Mesendoderm (in vitro differentiated cells): ENCODE data around the gene RHPN2.
"Not testable (repeated sequence)": the region's sequence is repeated elsewhere in the genome, so short reads cannot be mapped to it uniquely, and the experiment has no call there.

Experiments used
- DNase-seq: peaks from one replicate; pipeline ENCODE4 v3.0.0; 2013
- H2AK5ac ChIP-seq: 2 replicates; pipeline ENCODE4 v1.6.1; 2013; ENCODE audit warnings: low read length, inconsistent platforms
- H2BK120ac ChIP-seq: 2 replicates; pipeline ENCODE4 v1.6.1; 2013; ENCODE audit warnings: low read depth, mild to moderate bottlenecking, low read length, moderate library complexity, mixed read lengths
- H2BK15ac ChIP-seq: replicated peaks from 2 replicates; pipeline ENCODE4 v1.6.1; 2013; ENCODE audit warnings: low read depth, mild to moderate bottlenecking, moderate library complexity
- H2BK5ac ChIP-seq: 2 replicates; pipeline ENCODE4 v1.6.1; 2013; ENCODE audit warnings: low read length, inconsistent platforms
- H3K18ac ChIP-seq: 2 replicates; pipeline ENCODE4 v1.6.1; 2013; ENCODE audit warnings: mild to moderate bottlenecking, low read length, mixed read lengths
- H3K23ac ChIP-seq: one replicate; pipeline ENCODE4 v1.6.1; 2013; ENCODE audit warnings: low read length
- H3K27ac ChIP-seq: 2 replicates; pipeline ENCODE4 v1.5.1; 2013; ENCODE audit warnings: low read depth, mild to moderate bottlenecking, inconsistent platforms, low read length, moderate library complexity
- H3K27me3 ChIP-seq: 2 replicates; pipeline ENCODE4 v1.6.1; 2013; ENCODE audit warnings: low read length, control low read depth, mild to moderate bottlenecking, inconsistent platforms; ENCODE audit not compliant: insufficient read depth, poor library complexity
- H3K36me3 ChIP-seq: 2 replicates; pipeline ENCODE4 v1.6.1; 2013; ENCODE audit warnings: low read length, inconsistent platforms; ENCODE audit not compliant: control insufficient read depth, insufficient read depth
- H3K4ac ChIP-seq: one replicate; pipeline ENCODE4 v1.6.1; 2013; ENCODE audit warnings: low read depth, mild to moderate bottlenecking, low read length, moderate library complexity
- H3K4me1 ChIP-seq: 2 replicates; pipeline ENCODE4 v1.6.1; 2013; ENCODE audit warnings: low read depth, low read length, inconsistent platforms; ENCODE audit not compliant: control insufficient read depth
- H3K4me2 ChIP-seq: 2 replicates; pipeline ENCODE4 v1.6.1; 2013; ENCODE audit warnings: low read length
- H3K4me3 ChIP-seq: 2 replicates; pipeline ENCODE4 v1.5.1; 2013; ENCODE audit warnings: mild to moderate bottlenecking, low read length
- H3K56ac ChIP-seq: one replicate; pipeline ENCODE4 v1.6.1; 2013; ENCODE audit warnings: low read length
- H3K79me1 ChIP-seq: 2 replicates; pipeline ENCODE4 v1.6.1; 2013; ENCODE audit warnings: low read length, inconsistent platforms
- H3K79me2 ChIP-seq: 2 replicates; pipeline ENCODE4 v1.6.1; 2013; ENCODE audit warnings: mild to moderate bottlenecking, low read length; ENCODE audit not compliant: control insufficient read depth, insufficient read depth
- H3K9ac ChIP-seq: 2 replicates; pipeline ENCODE4 v1.6.1; 2013; ENCODE audit warnings: low read length, inconsistent platforms
- H4K5ac ChIP-seq: one replicate; pipeline ENCODE4 v1.6.1; 2013; ENCODE audit warnings: low read length
- H4K8ac ChIP-seq: one replicate; pipeline ENCODE4 v1.6.1; 2013; ENCODE audit warnings: low read depth, mild to moderate bottlenecking, control low read depth, low read length, moderate library complexity
- WGBS: extraction: QIAGEN DNeasy Blood & Tissue Kit; methylation state at CpG from one replicate; pipeline ENCODE4 v1.1.7; 2013; ENCODE audit warnings: low lambda C conversion rate, missing lambda C conversion rate; ENCODE audit not compliant: insufficient coverage; ENCODE audit errors: extremely low coverage; 5-methylcytosine and 5-hydroxymethylcytosine counted together

RHPN2 gene

DNA sequence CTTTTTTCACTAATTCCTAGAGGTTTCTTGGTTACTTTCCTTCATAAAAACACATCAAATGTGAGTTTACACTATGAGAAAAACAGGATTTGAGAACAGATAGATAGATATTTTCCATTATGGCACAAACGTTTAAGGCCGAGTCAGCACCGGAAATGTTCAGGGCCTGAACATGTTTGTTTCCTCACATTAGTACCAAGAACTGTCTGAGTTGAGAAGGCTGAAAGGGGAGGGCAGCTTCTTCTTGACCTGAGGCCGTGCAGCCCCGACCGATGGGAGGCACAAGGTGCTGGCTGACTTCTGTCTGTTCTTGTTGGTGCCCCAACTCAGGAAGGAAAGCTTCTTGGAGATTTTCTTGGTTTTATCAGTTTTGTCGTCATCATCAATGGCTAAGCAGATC is 84.9 kb downstream of the RHPN2 start:
- not testable (repeated sequence) for H2BK120ac ChIP-seq, H3K79me1 ChIP-seq, H3K9ac ChIP-seq, H2BK15ac ChIP-seq, H3K36me3 ChIP-seq, H3K27ac ChIP-seq, H3K18ac ChIP-seq, H2AK5ac ChIP-seq, H3K4ac ChIP-seq, H3K4me3 ChIP-seq, H4K5ac ChIP-seq, H3K79me2 ChIP-seq, H3K23ac ChIP-seq, H3K4me2 ChIP-seq, H3K4me1 ChIP-seq, H4K8ac ChIP-seq, H3K27me3 ChIP-seq, H2BK5ac ChIP-seq, H3K56ac ChIP-seq, DNase-seq
- WGBS: no CpG with 5 or more reads among the region's 7 CpGs

DNA sequence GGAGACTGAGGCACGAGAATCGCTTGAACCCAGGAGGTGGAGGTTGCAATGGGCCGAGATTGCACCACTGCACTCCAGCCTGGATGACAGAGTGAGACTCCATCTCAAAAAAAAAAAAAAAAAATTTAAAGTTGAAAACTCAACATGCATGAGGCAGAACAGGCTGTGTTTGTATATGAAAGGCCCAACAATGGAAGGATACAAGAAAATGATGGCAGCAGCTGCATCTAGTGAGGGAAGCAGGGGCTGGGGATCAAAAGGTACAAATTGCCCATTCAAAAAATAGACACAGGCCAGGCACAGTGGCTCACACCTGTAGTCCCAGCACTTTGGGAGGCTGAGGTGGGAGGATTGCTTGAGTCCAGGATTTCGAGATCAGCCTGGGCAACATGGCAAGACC is 86.9 kb downstream of the RHPN2 start:
- not testable (repeated sequence) for H3K4ac ChIP-seq, H3K23ac ChIP-seq, H3K79me1 ChIP-seq, H3K27me3 ChIP-seq, H2AK5ac ChIP-seq, H2BK5ac ChIP-seq, H4K8ac ChIP-seq, H3K4me2 ChIP-seq, H2BK120ac ChIP-seq, H3K4me3 ChIP-seq, H3K9ac ChIP-seq, H2BK15ac ChIP-seq, H3K27ac ChIP-seq, H3K18ac ChIP-seq, H3K56ac ChIP-seq, DNase-seq, H3K4me1 ChIP-seq, H3K79me2 ChIP-seq, H3K36me3 ChIP-seq, H4K5ac ChIP-seq
- WGBS: no CpG with 5 or more reads among the region's 4 CpGs

DNA sequence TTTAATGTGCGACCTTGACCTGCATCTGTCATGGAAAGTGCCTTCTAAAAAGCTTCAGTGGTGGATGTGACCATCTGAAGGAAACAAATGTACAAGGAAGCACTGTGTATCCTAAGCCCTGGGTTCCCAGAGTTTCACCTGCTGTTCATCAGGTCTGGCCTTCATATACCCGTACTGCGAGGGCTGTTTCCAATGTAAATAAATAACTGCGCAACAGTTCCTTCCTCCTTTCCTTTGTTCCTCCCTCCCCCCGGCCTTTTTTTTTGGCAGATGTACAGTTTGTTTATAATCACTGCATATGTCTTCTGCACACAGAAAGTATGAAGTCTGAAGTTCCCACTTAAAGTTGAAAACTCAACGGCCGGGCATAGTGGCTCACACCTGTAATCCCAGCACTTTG is 87.4 kb downstream of the RHPN2 start:
- Histone ChIP-seq H3K4me3 (no peak overlapping the region), H3K36me3 (peaks cover 3% of the 10 kb centered on the region), H2BK15ac (no peak overlapping the region), H3K18ac (no peak overlapping the region), H4K8ac (no peak overlapping the region), H3K79me2 (no peaks in the 10 kb centered on the region), H3K9ac (no peak overlapping the region), H3K4me1 (no peaks in the 10 kb centered on the region), H3K79me1 (no peaks in the 10 kb centered on the region), H3K56ac (no peak overlapping the region), H3K4me2 (no peak overlapping the region), H3K27me3 (no peaks in the 10 kb centered on the region), H2BK5ac (no peak overlapping the region), H2BK120ac (no peak overlapping the region), H4K5ac (no peak overlapping the region), H2AK5ac (no peak overlapping the region), H3K4ac (no peak overlapping the region), H3K27ac (no peak overlapping the region), H3K23ac (no peak overlapping the region)
- no CpG with 5 or more reads among the region's 7 CpGs for WGBS
- DNase-seq: no peak

DNA sequence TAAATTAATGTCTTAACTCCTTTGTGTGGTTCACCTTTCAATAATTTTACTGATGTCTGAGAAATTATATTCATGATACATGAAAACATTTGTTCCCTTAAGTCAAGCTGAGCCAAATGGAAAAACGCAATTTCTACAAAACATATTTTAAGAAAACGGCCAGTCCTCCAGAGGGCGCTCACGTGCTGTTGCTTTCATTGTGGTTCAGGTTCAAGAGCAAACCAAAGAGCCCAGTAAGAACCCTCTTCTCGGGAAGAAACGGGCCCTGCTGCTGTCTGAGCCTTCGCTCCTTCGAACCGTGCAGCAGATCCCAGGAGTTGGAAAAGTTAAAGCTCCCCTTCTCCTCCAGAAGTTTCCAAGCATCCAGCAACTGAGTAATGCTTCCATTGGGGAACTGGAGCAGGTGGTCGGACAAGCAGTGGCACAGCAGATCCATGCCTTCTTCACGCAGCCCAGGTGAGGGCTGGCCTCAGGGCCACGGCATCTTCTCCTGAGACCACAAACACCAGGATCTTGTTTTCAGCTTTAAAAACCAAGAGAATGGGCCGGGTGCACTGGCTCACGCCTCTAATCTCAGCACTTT is 88.4 kb downstream of the RHPN2 start:
- Histone ChIP-seq H2BK5ac (no peak overlapping the region), H3K56ac (no peak overlapping the region), H3K4me3 (no peak overlapping the region), H4K8ac (no peak overlapping the region), H3K27me3 (no peaks in the 10 kb centered on the region), H3K4ac (no peak overlapping the region), H3K79me1 (no peaks in the 10 kb centered on the region), H3K27ac (no peak overlapping the region), H3K36me3 (peaks cover 3% of the 10 kb centered on the region), H4K5ac (no peak overlapping the region), H3K79me2 (peaks cover 1% of the 10 kb centered on the region), H3K4me2 (no peak overlapping the region), H3K9ac (no peak overlapping the region), H3K18ac (no peak overlapping the region), H2BK120ac (no peak overlapping the region), H3K23ac (no peak overlapping the region), H2BK15ac (no peak overlapping the region), H3K4me1 (no peaks in the 10 kb centered on the region), H2AK5ac (no peak overlapping the region)
- peak; percentile 65 for DNase-seq
- no CpG with 5 or more reads among the region's 14 CpGs for WGBS

DNA sequence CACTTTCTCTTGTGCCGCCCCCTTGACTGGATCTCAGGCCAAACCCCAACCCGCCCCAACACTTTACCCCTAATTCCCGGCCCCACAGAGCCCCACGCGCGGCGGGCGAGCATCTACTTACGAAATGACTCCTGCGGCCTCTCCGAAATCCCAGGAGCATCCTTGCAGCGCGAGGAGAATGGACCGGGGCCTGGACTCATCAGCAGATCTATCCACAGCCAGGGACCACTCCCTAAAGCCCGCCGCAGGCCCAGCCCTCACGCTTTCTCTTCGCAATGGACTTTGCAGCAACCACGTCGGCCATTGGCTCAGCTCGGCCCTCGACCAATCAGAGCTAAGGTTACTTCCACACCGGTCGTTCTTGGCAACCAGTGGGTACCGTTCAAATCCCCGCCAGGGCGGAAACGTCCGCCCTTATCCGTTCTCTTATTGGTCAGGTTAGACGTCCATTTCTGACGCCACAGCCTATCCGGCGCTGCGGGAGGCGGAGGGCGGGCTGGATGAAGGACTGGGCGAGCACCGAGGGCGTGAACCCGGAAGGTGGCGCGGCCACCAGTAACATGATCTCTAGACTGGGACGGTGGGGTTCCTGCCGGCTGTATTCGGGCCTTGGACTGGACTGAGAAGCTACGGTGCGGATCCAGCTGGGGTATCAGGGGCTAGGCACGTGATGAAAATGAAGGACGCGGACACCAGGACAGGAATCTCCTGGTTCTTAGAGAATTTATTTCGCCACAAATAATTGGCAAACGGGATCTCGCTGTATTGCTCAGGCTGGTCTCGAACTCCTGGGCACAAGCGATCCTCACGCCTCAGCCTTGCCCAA is 92.8 kb downstream of the RHPN2 start, which contains the start of the genes CEP89 and FAAP24:
Gene CEP89 (minus strand): TSS at position 244 of the 826 bp plus-strand sequence. CDS start 84 bp downstream, at position 160.
Gene FAAP24 (plus strand): TSS at position 528 of the 826 bp plus-strand sequence. CDS start 955 bp downstream, outside the sequence.
- Histone ChIP-seq H3K4me1 (no peaks in the 10 kb centered on the region), H3K27ac (no peak within 1 kb of the TSS)

More for the DNA sequence above, 92.8 kb downstream of the RHPN2 start, which contains the start of the genes CEP89 and FAAP24:
- Histone ChIP-seq H4K8ac (no peak within 1 kb of the TSS), H4K5ac (peak within 1 kb of the TSS; percentile 100), H3K4me2 (peak within 1 kb of the TSS; percentile 90), H3K4ac (peak within 1 kb of the TSS; percentile 57), H3K36me3 (peaks cover 3% of the 10 kb centered on the region), H3K27me3 (no peaks in the 10 kb centered on the region), H2AK5ac (no peak within 1 kb of the TSS), H3K79me2 (peaks cover 9% of the 10 kb centered on the region), H2BK5ac (no peak within 1 kb of the TSS), H2BK120ac (no peak within 1 kb of the TSS), H3K18ac (peak within 1 kb of the TSS; percentile 84), H3K4me3 (peak within 1 kb of the TSS; percentile 71), H2BK15ac (no peak within 1 kb of the TSS), H3K23ac (peak within 1 kb of the TSS; percentile 45), H3K56ac (peak within 1 kb of the TSS; percentile 96), H3K79me1 (peaks cover 6% of the 10 kb centered on the region), H3K9ac (peak within 1 kb of the TSS; percentile 91)
- peak; percentile 100 for DNase-seq
- no CpG with 5 or more reads among the region's 57 CpGs for WGBS
